Liver (tissue), 9 donors: ENCODE measurements around the gene PCSK6. TPM values are rescaled to one million over a fixed set of nuclear protein-coding genes. Genes with fewer than 3 reads are reported as not detected.
"Not testable (repeated sequence)": the region's sequence is repeated elsewhere in the genome, so short reads cannot be mapped to it uniquely, and the experiment has no call there.

Experiments
- DNase-seq: peaks from one replicate; pipeline ENCODE4 v3.0.0-alpha.2; 2017; ENCODE audit warnings: low spot score
- H3K27ac ChIP-seq, 2 donors: one replicate each; pipeline ENCODE4 v1.7.0; 2013; ENCODE audit warnings: inconsistent platforms in 2 of 2, low read length in 2 of 2, control low read depth in 1 of 2, low read depth in 1 of 2, mild to moderate bottlenecking in 1 of 2
- H3K27me3 ChIP-seq, 4 donors: one replicate each; pipeline versions ENCODE4 v1.6.1 to v1.7.0; 2013; ENCODE audit warnings: low read length in 3 of 4, inconsistent platforms in 1 of 4, mild to moderate bottlenecking in 1 of 4, moderate library complexity in 1 of 4; ENCODE audit not compliant: control insufficient read depth in 4 of 4, insufficient read depth in 4 of 4
- H3K36me3 ChIP-seq, 4 donors: one replicate each; pipeline versions ENCODE4 v1.6.1 to v1.7.0; 2013; ENCODE audit warnings: low read length in 3 of 4, mild to moderate bottlenecking in 3 of 4, low read depth in 1 of 4, moderate library complexity in 1 of 4; ENCODE audit not compliant: control insufficient read depth in 4 of 4, insufficient read depth in 3 of 4
- H3K4me1 ChIP-seq, 4 donors: one replicate each; pipeline versions ENCODE4 v1.6.1 to v1.7.0; 2013; ENCODE audit warnings: low read length in 3 of 4, mild to moderate bottlenecking in 3 of 4, moderate library complexity in 1 of 4; ENCODE audit not compliant: control insufficient read depth in 4 of 4, insufficient read depth in 4 of 4
- H3K4me3 ChIP-seq, 3 donors: one replicate each; pipeline versions ENCODE4 v1.6.1 to v1.7.0; 2013; ENCODE audit warnings: low read length in 3 of 3, control low read depth in 1 of 3, low read depth in 1 of 3, mild to moderate bottlenecking in 1 of 3
- H3K9ac ChIP-seq, 2 donors: one replicate each; pipeline ENCODE4 v1.7.0; 2013; ENCODE audit warnings: low read length in 2 of 2, mild to moderate bottlenecking in 2 of 2, moderate library complexity in 2 of 2, control low read depth in 1 of 2, low read depth in 1 of 2
- H3K9me3 ChIP-seq, 4 donors: one replicate each; pipeline versions ENCODE4 v1.6.1 to v1.7.0; 2013; ENCODE audit warnings: low read length in 3 of 4; ENCODE audit not compliant: control insufficient read depth in 4 of 4
- ATF3 ChIP-seq: IDR thresholded peaks from 2 replicates; pipeline ENCODE4 v1.6.1; 2016; ENCODE audit warnings: antibody characterized with exemption
- EGR1 ChIP-seq, 2 donors: IDR thresholded peaks; 2 replicates each; pipeline ENCODE4 v1.6.1; 2016 to 2018; ENCODE audit warnings: antibody characterized with exemption in 2 of 2, low read depth in 2 of 2
- FOXA2 ChIP-seq: IDR thresholded peaks from 2 replicates; pipeline ENCODE4 v1.6.1; 2016; ENCODE audit warnings: antibody characterized with exemption
- GABPA ChIP-seq, 2 donors: IDR thresholded peaks in 1 of 2; conservative IDR thresholded peaks in 1 of 2; 2 replicates each; pipeline ENCODE4 v1.6.1; 2016; ENCODE audit warnings: antibody characterized with exemption in 2 of 2, mild to moderate bottlenecking in 1 of 2, moderate library complexity in 1 of 2
- HNF4A ChIP-seq, 2 donors: conservative IDR thresholded peaks; 2 replicates each; pipeline ENCODE4 v1.6.1; 2016; ENCODE audit warnings: antibody characterized with exemption in 2 of 2, mild to moderate bottlenecking in 2 of 2
- HNF4G ChIP-seq: IDR thresholded peaks from 2 replicates; pipeline ENCODE4 v1.6.1; 2016; ENCODE audit warnings: antibody characterized with exemption
- JUND ChIP-seq, 2 donors: IDR thresholded peaks; 2 replicates each; pipeline ENCODE4 v1.6.1; 2016; ENCODE audit warnings: antibody characterized with exemption in 2 of 2
- RAD21 ChIP-seq, 2 donors: IDR thresholded peaks; 2 replicates each; pipeline ENCODE4 v1.6.1; 2016; ENCODE audit warnings: antibody characterized with exemption in 2 of 2, mild to moderate bottlenecking in 2 of 2
- RXRA ChIP-seq, 2 donors: IDR thresholded peaks; 2 replicates each; pipeline ENCODE4 v1.6.1; 2017 to 2018; ENCODE audit warnings: antibody characterized with exemption in 2 of 2, mild to moderate bottlenecking in 1 of 2
- SP1 ChIP-seq: IDR thresholded peaks from 2 replicates; pipeline ENCODE4 v1.6.1; 2018; ENCODE audit warnings: antibody characterized with exemption, mild to moderate bottlenecking
- TAF1 ChIP-seq: conservative IDR thresholded peaks from 2 replicates; pipeline ENCODE4 v1.6.1; 2016; ENCODE audit warnings: antibody characterized with exemption, mild to moderate bottlenecking
- WGBS: extraction: QIAGEN DNeasy Blood & Tissue Kit; methylation state at CpG from one replicate; pipeline ENCODE4 v1.1.7; 2013; 5-methylcytosine and 5-hydroxymethylcytosine counted together
- polyA plus RNA-seq, 2 donors: library from polyadenylated mRNA; stranded (reverse) in 1 of 2; unstranded in 1 of 2; fragments of 200-250 nt in 1 of 2; fragments of >200 nt in 1 of 2; fragmentation: Nextera tagmentation in 1 of 2; extraction: Ambion mirVana in 1 of 2; gene quantifications; one replicate each; pipeline versions ENCODE4 v1.2.1 to v1.2.3, GENCODE V29; 2013 to 2015
- total RNA-seq, 2 donors: library from RNA; depleted of rRNA; stranded (reverse); fragments of >200 nt; gene quantifications; one replicate each; pipeline ENCODE4 v1.2.3, GENCODE V29; 2014
- TF ChIP-seq, protein P1 (sequence below): fragments of 150-350 bp; IDR thresholded peaks from 2 replicates; pipeline ENCODE4 v1.5.1; 2017; ENCODE audit warnings: improper control_type of control experiment, low read depth, low read length; ENCODE audit not compliant: missing input control
- TF ChIP-seq, protein P2 (sequence below): IDR thresholded peaks from 2 replicates; pipeline ENCODE4 v1.6.1; 2016; ENCODE audit warnings: antibody characterized with exemption, mild to moderate bottlenecking
- donor health status: healthy.
- donor health status: healthy.
- donor health status: healthy.
- donor health status: healthy.
- donor health status: healthy.

The PCSK6 gene
- total and polyA plus RNA-seq, 4 donors, result 94.8 to 398 (median 168) TPM

DNA sequence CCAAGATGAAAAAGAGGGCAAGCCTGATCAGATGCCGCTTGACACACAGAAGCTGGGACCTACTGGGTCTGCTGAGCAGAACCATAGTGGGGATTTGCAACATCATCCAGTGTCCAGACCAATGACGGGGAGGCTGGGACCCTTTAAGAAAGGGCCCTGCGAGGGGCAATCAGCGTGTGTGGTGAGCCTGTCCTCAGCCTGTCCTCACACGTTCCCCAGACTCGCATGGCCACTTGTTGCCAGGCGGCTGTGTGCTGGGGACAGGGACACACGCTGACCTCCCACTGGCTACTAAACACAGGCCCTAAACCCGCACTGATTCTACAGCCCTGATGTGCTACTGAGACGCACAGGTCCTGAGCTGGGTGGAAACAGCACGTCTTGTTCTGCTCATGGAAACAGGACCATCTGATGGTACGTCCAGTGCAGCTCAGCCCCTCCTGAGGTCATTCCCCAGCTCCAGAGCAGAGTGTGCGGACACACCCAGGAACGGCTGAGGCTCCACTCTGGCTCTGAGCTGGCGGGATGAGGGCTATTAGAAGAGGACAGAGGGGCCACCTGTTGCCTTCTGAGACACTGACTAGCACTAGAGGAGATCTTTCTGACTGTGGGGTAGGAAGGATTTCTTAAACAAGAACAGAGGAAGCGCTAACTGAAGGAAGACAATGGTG lies 24.4 kb downstream of the PCSK6 start:
- Histone ChIP-seq H3K27ac (peak overlapping the region in 1 of 2 donors; percentile 6), H3K9ac (no peak overlapping the region), H3K27me3 (no peaks in the 10 kb centered on the region), H3K4me3 (no peak overlapping the region), H3K4me1 (peaks cover under 1 to 62% (median 29%) of the 10 kb centered on the region in 4 donors), H3K36me3 (peaks cover 0 to 11% (median 2%) of the 10 kb centered on the region in 4 donors), H3K9me3 (no peaks in the 10 kb centered on the region)
- no peak for DNase-seq
- WGBS, result 85% methylated on average over 16 of the region's 16 CpGs
- no peak for TF ChIP-seq SP1
- TF ChIP-seq, protein P1, sequence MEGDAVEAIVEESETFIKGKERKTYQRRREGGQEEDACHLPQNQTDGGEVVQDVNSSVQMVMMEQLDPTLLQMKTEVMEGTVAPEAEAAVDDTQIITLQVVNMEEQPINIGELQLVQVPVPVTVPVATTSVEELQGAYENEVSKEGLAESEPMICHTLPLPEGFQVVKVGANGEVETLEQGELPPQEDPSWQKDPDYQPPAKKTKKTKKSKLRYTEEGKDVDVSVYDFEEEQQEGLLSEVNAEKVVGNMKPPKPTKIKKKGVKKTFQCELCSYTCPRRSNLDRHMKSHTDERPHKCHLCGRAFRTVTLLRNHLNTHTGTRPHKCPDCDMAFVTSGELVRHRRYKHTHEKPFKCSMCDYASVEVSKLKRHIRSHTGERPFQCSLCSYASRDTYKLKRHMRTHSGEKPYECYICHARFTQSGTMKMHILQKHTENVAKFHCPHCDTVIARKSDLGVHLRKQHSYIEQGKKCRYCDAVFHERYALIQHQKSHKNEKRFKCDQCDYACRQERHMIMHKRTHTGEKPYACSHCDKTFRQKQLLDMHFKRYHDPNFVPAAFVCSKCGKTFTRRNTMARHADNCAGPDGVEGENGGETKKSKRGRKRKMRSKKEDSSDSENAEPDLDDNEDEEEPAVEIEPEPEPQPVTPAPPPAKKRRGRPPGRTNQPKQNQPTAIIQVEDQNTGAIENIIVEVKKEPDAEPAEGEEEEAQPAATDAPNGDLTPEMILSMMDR, result no peak
- no peak for TF ChIP-seq TAF1
- no peak for TF ChIP-seq GABPA (IDR thresholded peaks at IDR 0.05 in 1 of 2, conservative IDR thresholded peaks at IDR 0.05 in 1 of 2)
- no peak for TF ChIP-seq RXRA (IDR thresholded peaks at IDR 0.05)
- TF ChIP-seq EGR1 (IDR thresholded peaks at IDR 0.05; ENCODE audit: low read depth in 2 of 2), result no peak
- TF ChIP-seq JUND (IDR thresholded peaks at IDR 0.05), result no peak

GRCh38 chr15:101464256-101464998 lies 25.1 kb downstream of the PCSK6 start:
- Histone ChIP-seq H3K27me3 (no peaks in the 10 kb centered on the region), H3K36me3 (peaks cover 0 to 9% (median 2%) of the 10 kb centered on the region in 4 donors), H3K9me3 (no peaks in the 10 kb centered on the region), H3K27ac (peak overlapping the region in 1 of 2 donors; percentile 37), H3K4me1 (peaks cover 2 to 66% (median 27%) of the 10 kb centered on the region in 4 donors), H3K4me3 (no peak overlapping the region), H3K9ac (no peak overlapping the region)
- WGBS, result 71% methylated on average over 20 of the region's 20 CpGs
- no peak for DNase-seq
- TF ChIP-seq HNF4A (conservative IDR thresholded peaks at IDR 0.05) (peak; percentile 28 to 50), RXRA (IDR thresholded peaks at IDR 0.05) (peak in 1 of 2 donors; percentile 21), SP1 (no peak)

DNA sequence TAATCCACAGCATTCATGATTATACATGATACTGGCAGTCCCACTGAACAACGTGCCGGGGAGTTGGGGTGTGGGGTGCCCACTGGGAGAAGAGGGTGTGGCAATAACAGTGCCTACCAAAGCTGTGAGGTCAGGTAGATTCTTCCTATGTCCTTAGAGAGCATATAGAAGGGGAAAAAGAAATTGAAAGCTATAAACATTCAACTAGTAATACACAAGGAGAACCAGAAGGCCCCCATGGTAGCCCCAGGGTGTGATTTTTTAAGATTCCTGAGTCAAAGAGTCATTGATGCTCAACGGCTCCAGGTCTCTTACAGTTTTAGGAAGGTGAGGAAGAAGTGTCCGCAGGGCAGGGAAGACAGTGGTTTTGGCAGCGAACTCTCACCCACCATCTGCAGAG lies 25.8 kb downstream of the PCSK6 start:
- H3K4me1 ChIP-seq, result peaks cover 2 to 64% (median 25%) of the 10 kb centered on the region in 4 donors
- not testable (repeated sequence) for H3K36me3 ChIP-seq, DNase-seq, H3K9ac ChIP-seq, H3K27me3 ChIP-seq, H3K4me3 ChIP-seq, H3K9me3 ChIP-seq
- 92% methylated on average over 5 of the region's 5 CpGs for WGBS
- H3K27ac ChIP-seq, result peak overlapping the region in 1 of 2 donors; percentile 37

DNA sequence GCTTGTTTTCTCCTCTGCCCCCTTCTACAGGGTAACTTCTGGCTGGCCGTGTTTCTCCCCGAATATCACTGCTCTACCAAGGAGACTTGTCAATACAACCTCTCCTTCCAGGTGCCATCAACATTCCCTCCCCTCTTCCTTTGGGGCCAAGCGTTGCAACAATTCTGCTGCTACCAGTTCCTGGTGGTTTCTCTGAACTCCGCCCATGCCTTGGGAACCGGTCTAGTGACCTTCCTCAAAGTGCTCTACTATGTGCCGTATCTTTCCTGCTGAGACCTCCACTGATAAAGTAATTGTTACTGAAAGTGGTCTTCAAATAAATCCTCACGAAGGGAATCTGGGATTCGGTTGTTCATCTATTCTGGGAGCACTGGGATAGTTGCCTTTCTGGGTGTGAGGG lies 26.2 kb downstream of the PCSK6 start:
- Histone ChIP-seq H3K4me1 (peaks cover 2 to 64% (median 26%) of the 10 kb centered on the region in 4 donors), H3K9me3 (no peaks in the 10 kb centered on the region), H3K27ac (no peak overlapping the region), H3K36me3 (peaks cover 0 to 9% (median 2%) of the 10 kb centered on the region in 4 donors), H3K4me3 (no peak overlapping the region), H3K27me3 (no peaks in the 10 kb centered on the region), H3K9ac (no peak overlapping the region)
- 59% methylated on average over 8 of the region's 8 CpGs for WGBS
- DNase-seq, result no peak
- no peak for TF ChIP-seq HNF4G
- no peak for TF ChIP-seq FOXA2
- TF ChIP-seq RAD21 (IDR thresholded peaks at IDR 0.05), result no peak
- TF ChIP-seq, protein P2, sequence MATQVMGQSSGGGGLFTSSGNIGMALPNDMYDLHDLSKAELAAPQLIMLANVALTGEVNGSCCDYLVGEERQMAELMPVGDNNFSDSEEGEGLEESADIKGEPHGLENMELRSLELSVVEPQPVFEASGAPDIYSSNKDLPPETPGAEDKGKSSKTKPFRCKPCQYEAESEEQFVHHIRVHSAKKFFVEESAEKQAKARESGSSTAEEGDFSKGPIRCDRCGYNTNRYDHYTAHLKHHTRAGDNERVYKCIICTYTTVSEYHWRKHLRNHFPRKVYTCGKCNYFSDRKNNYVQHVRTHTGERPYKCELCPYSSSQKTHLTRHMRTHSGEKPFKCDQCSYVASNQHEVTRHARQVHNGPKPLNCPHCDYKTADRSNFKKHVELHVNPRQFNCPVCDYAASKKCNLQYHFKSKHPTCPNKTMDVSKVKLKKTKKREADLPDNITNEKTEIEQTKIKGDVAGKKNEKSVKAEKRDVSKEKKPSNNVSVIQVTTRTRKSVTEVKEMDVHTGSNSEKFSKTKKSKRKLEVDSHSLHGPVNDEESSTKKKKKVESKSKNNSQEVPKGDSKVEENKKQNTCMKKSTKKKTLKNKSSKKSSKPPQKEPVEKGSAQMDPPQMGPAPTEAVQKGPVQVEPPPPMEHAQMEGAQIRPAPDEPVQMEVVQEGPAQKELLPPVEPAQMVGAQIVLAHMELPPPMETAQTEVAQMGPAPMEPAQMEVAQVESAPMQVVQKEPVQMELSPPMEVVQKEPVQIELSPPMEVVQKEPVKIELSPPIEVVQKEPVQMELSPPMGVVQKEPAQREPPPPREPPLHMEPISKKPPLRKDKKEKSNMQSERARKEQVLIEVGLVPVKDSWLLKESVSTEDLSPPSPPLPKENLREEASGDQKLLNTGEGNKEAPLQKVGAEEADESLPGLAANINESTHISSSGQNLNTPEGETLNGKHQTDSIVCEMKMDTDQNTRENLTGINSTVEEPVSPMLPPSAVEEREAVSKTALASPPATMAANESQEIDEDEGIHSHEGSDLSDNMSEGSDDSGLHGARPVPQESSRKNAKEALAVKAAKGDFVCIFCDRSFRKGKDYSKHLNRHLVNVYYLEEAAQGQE, result no peak
- TF ChIP-seq, protein P1, result no peak
- no peak for TF ChIP-seq ATF3
- no peak for TF ChIP-seq EGR1 (IDR thresholded peaks at IDR 0.05; ENCODE audit: low read depth in 2 of 2)
- no peak for TF ChIP-seq RXRA (IDR thresholded peaks at IDR 0.05)
